GM13976 (cell line): Measurements from ENCODE around the gene C1orf116.

ENCODE experiments used
- DNase-seq: peaks from one replicate; pipeline ENCODE4 v3.0.0; 2012; ENCODE audit warnings: low spot score
- in situ Hi-C: fragments of 300-500 bp; cut with MboI; formaldehyde crosslinking; loops from one replicate; pipeline ENCODE4 v1.12.0; 2022; ENCODE audit warnings: low sequenced_read_pairs, mixed read lengths, inconsistent platforms; ENCODE audit not compliant: unreplicated experiment
- TF ChIP-seq, protein P1 (sequence below): IDR thresholded peaks from 2 replicates; pipeline ENCODE4 v1.5.1; 2012; ENCODE audit warnings: borderline replicate concordance, mild to moderate bottlenecking; ENCODE audit not compliant: insufficient read depth; ENCODE audit errors: extremely low read depth, missing control alignments, control extremely low read depth

Gene C1orf116

GRCh38 chr1:206969090-206969489, 63.5 kb downstream of the C1orf116 start:
- no peak for DNase-seq
- TF ChIP-seq, protein P1, sequence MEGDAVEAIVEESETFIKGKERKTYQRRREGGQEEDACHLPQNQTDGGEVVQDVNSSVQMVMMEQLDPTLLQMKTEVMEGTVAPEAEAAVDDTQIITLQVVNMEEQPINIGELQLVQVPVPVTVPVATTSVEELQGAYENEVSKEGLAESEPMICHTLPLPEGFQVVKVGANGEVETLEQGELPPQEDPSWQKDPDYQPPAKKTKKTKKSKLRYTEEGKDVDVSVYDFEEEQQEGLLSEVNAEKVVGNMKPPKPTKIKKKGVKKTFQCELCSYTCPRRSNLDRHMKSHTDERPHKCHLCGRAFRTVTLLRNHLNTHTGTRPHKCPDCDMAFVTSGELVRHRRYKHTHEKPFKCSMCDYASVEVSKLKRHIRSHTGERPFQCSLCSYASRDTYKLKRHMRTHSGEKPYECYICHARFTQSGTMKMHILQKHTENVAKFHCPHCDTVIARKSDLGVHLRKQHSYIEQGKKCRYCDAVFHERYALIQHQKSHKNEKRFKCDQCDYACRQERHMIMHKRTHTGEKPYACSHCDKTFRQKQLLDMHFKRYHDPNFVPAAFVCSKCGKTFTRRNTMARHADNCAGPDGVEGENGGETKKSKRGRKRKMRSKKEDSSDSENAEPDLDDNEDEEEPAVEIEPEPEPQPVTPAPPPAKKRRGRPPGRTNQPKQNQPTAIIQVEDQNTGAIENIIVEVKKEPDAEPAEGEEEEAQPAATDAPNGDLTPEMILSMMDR = no peak
- in situ Hi-C loops = no loop called here
